Measurements from ENCODE around the gene DHCR24.

DNA sequence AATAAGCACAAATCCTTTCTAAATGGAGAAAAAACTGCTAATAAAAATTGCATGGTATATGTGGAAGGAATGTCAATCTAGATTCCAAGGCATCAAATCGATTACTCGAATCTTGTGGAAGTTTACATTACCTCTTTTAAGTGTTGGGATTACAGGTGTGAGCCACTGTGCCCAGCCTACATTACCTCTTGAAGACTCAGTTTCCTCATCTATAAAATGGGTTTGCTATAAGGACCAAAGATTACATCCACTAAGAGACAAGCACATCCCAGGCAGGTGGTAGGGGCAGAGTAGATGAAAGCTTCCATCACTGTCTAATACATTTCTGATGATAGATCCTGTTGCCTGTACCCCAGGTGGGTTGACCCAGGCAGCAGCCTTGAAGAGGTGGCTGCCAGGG lies 16.1 kb downstream of the DHCR24 start:
- no peak for TF ChIP-seq CTCF (conservative IDR thresholded peaks at IDR 0.05 in 1 of 2, IDR thresholded peaks at IDR 0.05 in 1 of 2; ENCODE audit: extremely low read depth in 1 of 2, insufficient read depth in 1 of 2, low read depth in 1 of 2, low read length in 2 of 2)
- TF ChIP-seq EZH2 (IDR thresholded peaks at IDR 0.05; ENCODE audit: borderline replicate concordance, low read length): no peak

Measured in mammary epithelial cell (primary cell).